Cortex of kidney (tissue), 1 donor: ENCODE data around the gene C1orf21.
"Not testable (repeated sequence)": the region's sequence is repeated elsewhere in the genome, so short reads cannot be mapped to it uniquely, and the experiment has no call there.

ENCODE experiments used
- DNase-seq: peaks from one replicate; lab custom pipeline; 2025; lab: John Stamatoyannopoulos, UW

The C1orf21 gene

GRCh38 chr1:184604152-184604900 is 217.5 kb downstream of the C1orf21 start:
- DNase-seq, result no peak

- DNase-seq, result no peak
Measured at GRCh38 chr1:184605941-184606340, 219.1 kb downstream of the C1orf21 start.

- DNase-seq, result no peak
Measured at GRCh38 chr1:184606786-184607185, 220.0 kb downstream of the C1orf21 start.

- DNase-seq, result no peak
Measured at GRCh38 chr1:184608581-184608980, 221.8 kb downstream of the C1orf21 start.

- no peak for DNase-seq
Measured at GRCh38 chr1:184608990-184609389, 222.2 kb downstream of the C1orf21 start.

GRCh38 chr1:184610876-184611595 is 224.2 kb downstream of the C1orf21 start:
- DNase-seq, result no peak

- not testable (repeated sequence) for DNase-seq
Measured at GRCh38 chr1:184612229-184612628, 225.4 kb downstream of the C1orf21 start.

GRCh38 chr1:184614667-184615066 is 227.8 kb downstream of the C1orf21 start:
- no peak for DNase-seq

GRCh38 chr1:184615301-184615700 is 228.5 kb downstream of the C1orf21 start:
- DNase-seq, result no peak

- DNase-seq, result no peak
Measured at GRCh38 chr1:184616504-184616903, 229.7 kb downstream of the C1orf21 start.

- DNase-seq, result no peak
Measured at GRCh38 chr1:184617433-184618029, 230.7 kb downstream of the C1orf21 start.

GRCh38 chr1:184618851-184619250 is 232.0 kb downstream of the C1orf21 start:
- no peak for DNase-seq

GRCh38 chr1:184620469-184620868 is 233.6 kb downstream of the C1orf21 start:
- no peak for DNase-seq

- DNase-seq, result no peak
Measured at GRCh38 chr1:184621260-184621659, 234.4 kb downstream of the C1orf21 start.

- no peak for DNase-seq
Measured at GRCh38 chr1:184622136-184622823, 235.5 kb downstream of the C1orf21 start.

- no peak for DNase-seq
Measured at GRCh38 chr1:184623404-184623803, 236.6 kb downstream of the C1orf21 start.

GRCh38 chr1:184624051-184624450 is 237.2 kb downstream of the C1orf21 start:
- DNase-seq, result no peak

GRCh38 chr1:184624626-184625025 is 237.8 kb downstream of the C1orf21 start:
- no peak for DNase-seq

- no peak for DNase-seq
Measured at GRCh38 chr1:184625271-184625670, 238.4 kb downstream of the C1orf21 start.

- no peak for DNase-seq
Measured at GRCh38 chr1:184626076-184627006, 239.5 kb downstream of the C1orf21 start.

- DNase-seq, result no peak
Measured at GRCh38 chr1:184627007-184627341, 240.1 kb downstream of the C1orf21 start.
